Placental pericyte (primary cell): ENCODE results near the gene KLC4. TPM values are rescaled to one million over a fixed set of nuclear protein-coding genes. Genes with fewer than 3 reads are reported as not detected.

Experiments
- total RNA-seq: library from RNA; depleted of rRNA; stranded (reverse); fragments of >200 nt; gene quantifications from 2 replicates; pipeline ENCODE4 v1.2.3, GENCODE V29; 2012

Gene KLC4
- 15.2 and 16.2 TPM in 2 replicates for total RNA-seq

DNA sequence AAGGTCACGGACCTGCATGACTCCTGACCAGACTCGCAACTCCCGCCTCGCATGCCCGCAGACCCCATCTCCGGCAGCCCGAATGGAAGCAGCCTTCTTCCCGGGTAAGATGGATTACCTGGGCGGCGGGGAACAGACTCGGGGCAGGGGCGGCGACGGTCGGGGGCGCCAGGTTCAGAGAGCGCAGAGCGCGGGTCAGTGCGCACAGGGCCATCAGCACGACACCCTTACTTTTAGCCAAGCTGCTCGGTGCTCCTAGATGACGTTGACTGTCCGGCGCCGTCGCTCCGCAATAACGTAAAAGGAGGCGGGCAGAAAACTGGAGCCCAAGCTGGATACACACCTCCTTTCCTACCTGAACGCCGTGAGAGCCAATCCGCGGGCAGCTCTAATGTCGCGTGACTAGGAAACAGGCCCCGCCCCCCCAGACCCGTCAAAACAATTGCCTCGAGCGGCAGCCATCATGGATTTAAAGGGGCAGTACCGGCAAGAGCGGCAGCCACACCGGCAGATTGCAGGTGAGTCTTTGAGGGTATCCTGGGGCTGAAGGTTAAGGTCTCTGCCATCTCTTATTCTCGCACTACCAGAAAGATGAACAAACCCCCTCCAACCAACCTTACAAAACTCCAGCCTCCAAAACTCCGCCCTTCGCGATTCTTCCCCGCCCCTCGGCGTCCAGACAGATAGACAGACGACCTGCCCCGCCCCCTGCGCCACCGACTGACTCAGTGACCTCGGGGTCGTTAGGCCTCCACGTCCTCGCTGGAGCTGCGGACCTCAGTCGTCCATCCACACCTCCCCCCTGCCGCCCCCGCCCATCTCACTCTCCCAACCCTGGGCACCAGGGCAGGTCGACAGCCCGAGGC is at the start of gene KLC4, which contains the start of gene MRPL2:
KLC4 (plus strand) TSS at position 464 of the 866 bp plus-strand sequence. CDS start 1,705 bp downstream, outside the sequence.
MRPL2 (minus strand) TSS at position 267 of the 866 bp plus-strand sequence; CDS start at position 214, 53 bp downstream.

GRCh38 chr6:43013843-43014433 is 45.5 kb upstream of the KLC4 start, which contains the start of the genes KLHDC3 and MEA1:
Gene KLHDC3, plus strand, starts transcription at chr6:43014249. Its CDS starts 2,944 bp downstream, at chr6:43017193.
Gene MEA1, minus strand, starts transcription at chr6:43013946. Its CDS starts 133 bp downstream, at chr6:43013813.

GRCh38 chr6:43021270-43022047 is 38.0 kb upstream of the KLC4 start, which contains the start of gene RRP36:
Gene RRP36, plus strand, starts transcription at chr6:43021623. Its CDS starts 32 bp downstream, at chr6:43021655.

DNA sequence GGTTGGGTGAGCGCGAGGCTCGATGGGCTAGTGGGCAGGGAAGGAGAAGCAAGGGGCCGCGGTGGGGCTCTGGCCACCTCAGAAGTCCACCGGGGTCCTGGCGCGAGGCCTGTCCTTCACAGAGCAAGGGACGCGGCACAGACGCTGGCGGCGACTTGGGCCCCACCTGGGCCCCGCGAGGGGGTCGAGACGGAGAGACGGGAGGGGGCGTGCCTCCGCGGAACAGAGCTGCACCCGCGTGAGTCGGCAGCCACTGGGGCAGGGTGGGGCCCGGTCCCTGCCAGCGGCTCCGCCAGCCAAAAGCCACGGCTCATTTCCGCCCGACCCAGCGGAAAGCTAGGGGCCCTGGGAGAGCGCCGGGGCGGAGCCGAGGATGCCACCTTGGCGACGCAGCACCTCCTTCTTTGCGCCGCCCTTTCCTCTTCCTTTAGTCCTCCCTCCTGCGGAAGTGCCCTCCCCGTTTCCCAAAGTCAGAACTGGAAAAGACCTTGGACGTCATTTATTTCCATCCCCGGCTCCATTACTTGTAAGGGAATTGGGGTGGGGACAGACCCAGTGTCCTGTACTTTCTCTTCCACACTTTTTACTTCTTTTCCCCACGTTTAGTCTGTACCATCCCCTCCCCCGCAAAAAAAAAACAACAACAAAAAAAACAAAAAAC is 5.8 kb upstream of the KLC4 start, which contains the start of gene CUL7:
CUL7 (minus strand) TSS at position 307 of the 661 bp plus-strand sequence. CDS start 1,063 bp downstream, outside the sequence.

DNA sequence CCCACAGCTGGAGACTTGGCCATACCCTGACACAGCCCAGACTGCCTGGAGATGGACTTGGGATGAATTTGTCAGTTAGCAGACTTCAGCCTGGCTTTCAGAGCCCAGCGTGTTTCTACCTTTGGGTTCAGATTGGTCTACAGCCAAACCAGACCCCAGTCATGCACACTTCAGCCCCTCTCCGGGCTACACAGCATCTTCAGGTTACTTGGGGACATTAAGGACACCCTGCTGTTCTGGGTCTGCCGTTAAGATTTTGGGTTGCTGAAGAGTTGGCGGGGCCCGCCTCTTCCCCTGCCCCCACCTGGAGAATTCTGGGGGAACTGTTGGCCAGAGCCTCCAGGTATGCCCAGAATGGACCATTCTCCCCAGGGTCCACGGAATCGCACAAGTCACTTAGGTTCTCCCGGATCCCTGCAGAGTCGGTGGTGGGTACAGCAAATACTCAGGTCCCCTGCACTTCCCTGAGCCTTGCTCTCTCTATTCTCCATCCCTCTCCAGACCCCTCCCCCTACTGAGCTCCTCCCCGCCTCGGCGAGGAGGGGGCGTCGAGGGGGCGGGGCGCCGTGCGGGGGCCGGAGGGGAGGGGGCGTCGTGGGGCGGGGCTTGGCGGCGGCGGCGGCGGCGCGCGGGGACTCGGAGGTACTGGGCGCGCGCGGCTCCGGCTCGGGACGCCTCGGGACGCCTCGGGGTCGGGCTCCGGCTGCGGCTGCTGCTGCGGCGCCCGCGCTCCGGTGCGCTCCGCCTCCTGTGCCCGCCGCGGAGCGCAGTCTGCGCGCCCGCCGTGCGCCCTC is 16.4 kb downstream of the KLC4 start, which contains the start of gene PTK7:
PTK7 (plus strand) TSS at position 645 of the 794 bp plus-strand sequence. CDS start 175 bp downstream, outside the sequence.

Other genes starting within 250 kb of the KLC4 start
- gene RPL7L1, start 180.0 kb upstream of the KLC4 start, total RNA-seq: 91.5 and 121 TPM in 2 replicates
- gene PTCRA, start 143.6 kb upstream of the KLC4 start, total RNA-seq: not detected in 2 replicates
- 23.5 and 68.7 TPM in 2 replicates for gene CNPY3, start 130.2 kb upstream of the KLC4 start, total RNA-seq
- 0.22 TPM in 1 of 2 replicates, not detected in the other for gene GNMT, start 98.9 kb upstream of the KLC4 start, total RNA-seq
- gene PEX6, start 80.5 kb upstream of the KLC4 start, total RNA-seq: 17.9 and 41.4 TPM in 2 replicates
- 34.4 and 55.1 TPM in 2 replicates for gene PPP2R5D, start 75.1 kb upstream of the KLC4 start, total RNA-seq
- 60.1 and 63.2 TPM in 2 replicates for gene MEA1, start 45.7 kb upstream of the KLC4 start, total RNA-seq
- 104 and 124 TPM in 2 replicates for gene KLHDC3, start 45.4 kb upstream of the KLC4 start, total RNA-seq
- 71.8 and 146 TPM in 2 replicates for gene RRP36, start 38.0 kb upstream of the KLC4 start, total RNA-seq
- gene CUL7, start 5.8 kb upstream of the KLC4 start, total RNA-seq: 40.9 and 53.2 TPM in 2 replicates
- gene MRPL2, start 197 bp upstream of the KLC4 start, total RNA-seq: 23.5 and 26.3 TPM in 2 replicates
- 130 and 157 TPM in 2 replicates for gene PTK7, start 16.7 kb downstream of the KLC4 start, total RNA-seq
- gene SRF, start 111.6 kb downstream of the KLC4 start, total RNA-seq: 32.6 and 57.4 TPM in 2 replicates
- gene CUL9, start 122.6 kb downstream of the KLC4 start, total RNA-seq: 22.0 and 27.6 TPM in 2 replicates
- gene DNPH1, start 169.8 kb downstream of the KLC4 start, total RNA-seq: 33.1 and 43.1 TPM in 2 replicates
- not detected in 2 replicates for gene TTBK1, start 183.8 kb downstream of the KLC4 start, total RNA-seq
- gene SLC22A7, start 238.6 kb downstream of the KLC4 start, total RNA-seq: not detected in 2 replicates
- gene CRIP3, start 249.2 kb downstream of the KLC4 start, total RNA-seq: not detected in 2 replicates